ENCODE data around the gene AFF3. TPM values are rescaled to one million over a fixed set of nuclear protein-coding genes. Genes with fewer than 3 reads are reported as not detected.

Gene AFF3
- total and polyA plus RNA-seq, 10 of the 15 experiments (the other 5 are each of a cell fraction or from before 2014, with no cell fraction given) = 0.26 to 5.5 (median 3.0) TPM

DNA sequence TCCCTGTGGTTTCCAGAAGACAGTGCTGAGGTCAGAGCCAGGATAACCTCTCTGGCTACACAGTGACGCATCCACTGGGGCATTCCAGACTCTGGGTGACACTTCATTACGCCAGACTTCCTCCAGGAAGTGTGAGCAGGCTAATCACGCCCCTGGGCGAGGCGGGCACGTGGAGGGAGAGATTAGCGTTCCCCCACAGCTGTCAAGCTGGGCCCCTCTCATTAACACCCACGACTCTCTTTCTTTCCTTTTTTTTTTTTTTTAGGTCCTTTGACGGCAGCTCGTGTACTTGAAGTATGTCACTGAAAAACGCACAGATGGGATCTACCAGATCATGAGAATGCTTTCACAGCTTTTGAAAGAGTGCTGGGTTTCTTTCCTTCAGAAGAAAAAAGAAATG lies 274.6 kb downstream of the AFF3 start:
- H3K27ac ChIP-seq (ENCODE audit: control insufficient read depth, insufficient read depth) = no peak overlapping the region
- DNase-seq (ENCODE audit: low read depth, low spot score) (no peak), FAIRE-seq (no peak), ATAC-seq (no peak)
- WGBS (ENCODE audit: insufficient coverage, insufficient replicate concordance, low lambda C conversion rate, missing lambda C conversion rate) = 31% methylated on average over 9 of the region's 11 CpGs
- POLR2A ChIA-PET = no interaction called here
- intact Hi-C loops (cut with micrococcal nuclease; ENCODE audit: unreplicated experiment) = no loop called here
- RAD21 ChIA-PET (ENCODE audit: unreplicated experiment) = no interaction called here
- no peak overlapping the region for H3K9ac ChIP-seq (ENCODE audit: control insufficient read depth, insufficient read depth, low read length)
- in situ Hi-C loops (cut with MboI) = no loop called here
- H3K27me3 ChIP-seq (replicated peaks in 1 of 2; ENCODE audit: control insufficient read depth in 2 of 2, insufficient read depth in 2 of 2, low read length in 1 of 2) = peaks cover 0 to 1% of the 10 kb centered on the region in 2 experiments; a peak in 2 of 4 replicates
- CTCF ChIA-PET = no interaction called here
- H3K4me1 ChIP-seq (ENCODE audit: control insufficient read depth, insufficient read depth, low read length) = no peaks in the 10 kb centered on the region
- BruUV-seq (replicated peaks) = no TSS peak
- H3K79me2 ChIP-seq (ENCODE audit: control insufficient read depth, insufficient read depth, low read length) = no peaks in the 10 kb centered on the region
- SMC1A ChIA-PET (ENCODE audit: uncharacterized antibody, unreplicated experiment) = no interaction called here
- no peak overlapping the region for H2AFZ ChIP-seq (ENCODE audit: control insufficient read depth, low read depth, low read length)
- no peak for TF ChIP-seq ETV6 (conservative IDR thresholded peaks at IDR 0.05 in 1 of 2, IDR thresholded peaks at IDR 0.05 in 1 of 2; ENCODE audit: borderline replicate concordance in 1 of 2, low read depth in 1 of 2)
- no peak for TF ChIP-seq SMAD1 (IDR thresholded peaks at IDR 0.05; ENCODE audit: low read depth, partially characterized antibody)
- no peak for TF ChIP-seq FOXM1 (IDR thresholded peaks at IDR 0.05; ENCODE audit: low read depth, low read length)
- no peak for TF ChIP-seq BRCA1 (IDR thresholded peaks at IDR 0.05; ENCODE audit: low read depth, low read length)
- no peak for TF ChIP-seq SREBF2 (IDR thresholded peaks at IDR 0.05; ENCODE audit: low read length)
- no peak for TF ChIP-seq PBX3 (IDR thresholded peaks at IDR 0.05; ENCODE audit: insufficient replicate concordance, low read depth, low read length)
- no peak for TF ChIP-seq MTA2 (IDR thresholded peaks at IDR 0.05; ENCODE audit: low read depth)
- no peak for TF ChIP-seq PAX5 (IDR thresholded peaks at IDR 0.05; ENCODE audit: borderline replicate concordance, low read depth, low read length)
- no peaks in the 10 kb centered on the region for H3K9me3 ChIP-seq (replicated peaks; ENCODE audit: control insufficient read depth, insufficient read depth, low read length)
- no peaks in the 10 kb centered on the region for H3K36me3 ChIP-seq (ENCODE audit: control insufficient read depth in 2 of 2, insufficient read depth in 2 of 2, low read length in 1 of 2)
- H4K20me1 ChIP-seq (ENCODE audit: control insufficient read depth, insufficient read depth) = no peaks in the 10 kb centered on the region
- H3K4me2 ChIP-seq (ENCODE audit: control insufficient read depth, insufficient read depth) = no peak overlapping the region
- H3K4me3 ChIP-seq = no peak overlapping the region

Measured in GM12878 (cell line).